Measurements from ENCODE around the gene MED13.

DNA sequence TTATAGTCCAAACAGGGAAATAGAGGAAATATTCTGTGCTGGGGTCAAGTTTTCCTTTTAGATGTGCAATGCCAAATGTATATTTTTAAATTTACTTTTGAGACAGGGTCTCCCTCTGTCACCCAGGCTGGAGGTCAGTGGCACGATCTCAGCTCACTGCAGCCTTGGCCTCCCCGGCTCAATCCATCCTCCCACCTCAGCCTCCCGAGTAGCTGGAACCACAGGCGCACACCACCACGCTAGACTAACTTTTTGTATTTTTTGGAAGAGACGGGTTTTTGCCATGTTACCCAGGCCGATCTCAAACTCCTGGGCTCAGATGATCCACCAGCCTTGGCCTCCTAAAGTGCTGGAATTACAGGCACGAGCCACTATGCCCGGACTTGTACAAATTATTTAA lies 25.8 kb upstream of the MED13 start:
- no peak for TF ChIP-seq FOXM1 (IDR thresholded peaks at IDR 0.05; ENCODE audit: borderline replicate concordance)
- no peak for TF ChIP-seq SP1 (IDR thresholded peaks at IDR 0.05)
- no peak for TF ChIP-seq SUZ12 (IDR thresholded peaks at IDR 0.05)
- no peak for TF ChIP-seq PKNOX1 (IDR thresholded peaks at IDR 0.05)
- no peak for TF ChIP-seq BHLHE40 (IDR thresholded peaks at IDR 0.05; ENCODE audit: borderline replicate concordance)
- TF ChIP-seq ARNT (IDR thresholded peaks at IDR 0.05): no peak
- no peak for TF ChIP-seq FOXK2 (IDR thresholded peaks at IDR 0.05)
- TF ChIP-seq ELF4 (IDR thresholded peaks at IDR 0.05): no peak
- TF ChIP-seq TARDBP (IDR thresholded peaks at IDR 0.05): no peak
- TF ChIP-seq LEF1 (IDR thresholded peaks at IDR 0.05; ENCODE audit: borderline replicate concordance): no peak
- no peak for TF ChIP-seq NFRKB (IDR thresholded peaks at IDR 0.05)

Measured in HEK293T (cell line).